Stomach (tissue), 4 donors: Measurements from ENCODE around the gene MZB1.

Source experiments
- EP300 ChIP-seq: sonication (generic); formaldehyde crosslinking; IDR thresholded peaks from one replicate; pipeline ENCODE4 v1.6.1; 2017; ENCODE audit warnings: antibody characterized with exemption
- POLR2A ChIP-seq, 4 donors: fragments of 450-650 bp; IDR thresholded peaks; one replicate each; pipeline ENCODE4 v1.6.1; 2016; ENCODE audit warnings: antibody characterized with exemption in 4 of 4, control low read depth in 2 of 4, mild to moderate bottlenecking in 1 of 4, moderate library complexity in 1 of 4
- TF ChIP-seq, protein P1 (sequence below), 7 experiments: fragments of 450-650 bp in 4 of 7; fragments of 200-600 bp in 3 of 7; sonication (generic) in 3 of 7; IDR thresholded peaks; one replicate each; pipeline ENCODE4 v1.5.1; 2016 to 2019; ENCODE audit warnings: antibody characterized with exemption in 7 of 7, control low read depth in 2 of 7, mild to moderate bottlenecking in 1 of 7

- no peak for TF ChIP-seq POLR2A (IDR thresholded peaks at IDR 0.05)
- TF ChIP-seq, protein P1, sequence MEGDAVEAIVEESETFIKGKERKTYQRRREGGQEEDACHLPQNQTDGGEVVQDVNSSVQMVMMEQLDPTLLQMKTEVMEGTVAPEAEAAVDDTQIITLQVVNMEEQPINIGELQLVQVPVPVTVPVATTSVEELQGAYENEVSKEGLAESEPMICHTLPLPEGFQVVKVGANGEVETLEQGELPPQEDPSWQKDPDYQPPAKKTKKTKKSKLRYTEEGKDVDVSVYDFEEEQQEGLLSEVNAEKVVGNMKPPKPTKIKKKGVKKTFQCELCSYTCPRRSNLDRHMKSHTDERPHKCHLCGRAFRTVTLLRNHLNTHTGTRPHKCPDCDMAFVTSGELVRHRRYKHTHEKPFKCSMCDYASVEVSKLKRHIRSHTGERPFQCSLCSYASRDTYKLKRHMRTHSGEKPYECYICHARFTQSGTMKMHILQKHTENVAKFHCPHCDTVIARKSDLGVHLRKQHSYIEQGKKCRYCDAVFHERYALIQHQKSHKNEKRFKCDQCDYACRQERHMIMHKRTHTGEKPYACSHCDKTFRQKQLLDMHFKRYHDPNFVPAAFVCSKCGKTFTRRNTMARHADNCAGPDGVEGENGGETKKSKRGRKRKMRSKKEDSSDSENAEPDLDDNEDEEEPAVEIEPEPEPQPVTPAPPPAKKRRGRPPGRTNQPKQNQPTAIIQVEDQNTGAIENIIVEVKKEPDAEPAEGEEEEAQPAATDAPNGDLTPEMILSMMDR (IDR thresholded peaks at IDR 0.05) = no peak
- no peak for TF ChIP-seq EP300
Measured at GRCh38 chr5:139435676-139436075, 46.0 kb upstream of the MZB1 start.
